Superior temporal gyrus (tissue), 1 donor: ENCODE data around the gene XKR3.
"Not testable (repeated sequence)": the region's sequence is repeated elsewhere in the genome, so short reads cannot be mapped to it uniquely, and the experiment has no call there.

ENCODE experiments used
- DNase-seq: peaks from one replicate; pipeline ENCODE4 v3.0.0-alpha.2; 2016; ENCODE audit errors: extremely low spot score

XKR3 gene

DNA sequence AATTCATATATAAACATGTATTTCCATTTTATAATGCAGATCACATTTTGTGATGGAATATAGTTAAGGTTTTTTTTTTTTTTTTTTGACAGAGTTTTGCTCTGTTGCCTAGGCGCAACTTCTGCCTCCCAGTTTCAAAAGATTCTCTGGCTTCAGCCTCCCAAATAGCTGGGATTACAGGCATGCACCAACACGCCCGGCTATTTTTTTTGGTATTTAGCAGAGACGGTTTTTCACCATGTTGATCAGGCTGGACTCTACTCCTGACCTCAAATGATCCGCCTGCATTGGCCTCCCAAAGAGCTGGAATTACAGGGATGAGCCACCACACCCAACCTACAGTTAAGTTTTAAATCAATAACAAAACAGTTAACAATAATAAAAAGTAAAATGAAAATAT is 18.8 kb downstream of the XKR3 start:
- no peak for DNase-seq

DNA sequence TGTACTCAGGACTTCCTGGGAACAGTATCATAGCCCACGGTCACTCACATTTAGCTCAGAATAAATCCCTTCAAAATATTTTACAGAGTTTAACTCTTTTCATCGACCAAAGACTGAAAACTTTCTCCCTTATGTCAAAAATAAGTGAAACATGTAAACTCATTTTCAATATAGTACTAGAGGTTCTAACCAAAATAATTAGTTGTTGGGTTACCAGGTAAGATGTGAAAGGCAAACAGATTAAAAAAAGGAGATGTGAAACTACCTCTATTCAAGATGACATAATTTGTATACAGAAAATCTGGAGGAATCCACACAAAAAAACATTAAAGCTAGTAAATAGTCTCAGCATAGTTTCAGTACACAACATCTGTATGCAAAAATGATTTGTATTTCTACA is 20.3 kb downstream of the XKR3 start:
- DNase-seq, result no peak

GRCh38 chr22:16803255-16803917 is 21.8 kb downstream of the XKR3 start:
- DNase-seq, result no peak

DNA sequence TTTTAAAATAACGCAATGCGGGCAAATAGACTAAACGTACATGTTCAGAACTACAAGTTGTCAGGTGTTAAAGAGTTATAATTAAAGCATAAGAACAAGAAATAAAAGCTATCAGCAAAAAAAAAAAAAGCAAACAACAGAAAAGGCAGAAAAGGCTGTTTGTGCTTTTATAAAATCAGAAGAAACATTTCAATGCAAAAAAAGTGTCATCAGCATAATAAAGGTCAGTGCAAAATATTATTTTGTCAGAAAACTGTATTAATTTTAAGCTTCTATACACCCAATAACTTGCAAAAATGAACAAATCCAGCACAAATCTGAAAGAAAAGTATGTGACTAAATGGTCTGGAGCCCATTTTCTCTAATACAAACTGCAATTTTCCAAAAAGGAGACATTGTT is 23.6 kb downstream of the XKR3 start:
- no peak for DNase-seq

GRCh38 chr22:16801088-16801487 is 24.1 kb downstream of the XKR3 start:
- no peak for DNase-seq

GRCh38 chr22:16800358-16800757 is 24.9 kb downstream of the XKR3 start:
- DNase-seq, result no peak

- not testable (repeated sequence) for DNase-seq
Observed at GRCh38 chr22:16795504-16795903, 29.7 kb downstream of the XKR3 start.

GRCh38 chr22:16793831-16794230 is 31.4 kb downstream of the XKR3 start:
- no peak for DNase-seq

DNA sequence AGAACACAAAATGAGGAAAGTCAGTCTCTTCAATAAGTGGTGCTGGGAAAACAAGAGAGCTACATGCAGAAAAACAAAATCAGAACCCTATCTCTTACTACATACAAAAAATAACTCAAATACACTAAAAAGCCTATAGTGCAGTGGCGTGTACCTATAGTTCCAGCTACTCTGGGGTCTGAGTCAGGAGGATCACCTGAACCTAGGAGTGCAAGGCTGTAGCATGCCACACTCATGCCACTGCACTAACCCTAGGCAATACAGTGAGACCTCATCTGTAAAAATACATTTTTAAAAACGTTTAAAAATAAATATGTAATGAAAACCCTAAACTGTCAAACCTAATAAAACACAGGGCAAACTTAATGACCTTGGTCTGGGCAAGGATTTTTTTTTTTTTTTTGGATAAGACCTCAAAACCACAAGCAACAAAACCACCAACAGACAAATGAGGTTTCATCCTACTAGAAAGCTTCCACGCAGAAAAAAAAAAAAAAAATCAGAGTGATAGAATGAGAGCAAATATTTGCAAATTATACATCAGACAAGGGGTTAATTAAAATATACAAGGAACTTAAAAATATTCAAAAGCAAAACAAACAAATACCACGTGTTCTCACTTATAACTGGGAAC is 35.2 kb downstream of the XKR3 start:
- no peak for DNase-seq

- DNase-seq, result no peak
Observed at GRCh38 chr22:16783930-16784354, 41.3 kb downstream of the XKR3 start.

GRCh38 chr22:16783453-16783852 is 41.8 kb downstream of the XKR3 start:
- DNase-seq, result no peak

GRCh38 chr22:16781764-16782329 is 43.4 kb downstream of the XKR3 start:
- no peak for DNase-seq

DNA sequence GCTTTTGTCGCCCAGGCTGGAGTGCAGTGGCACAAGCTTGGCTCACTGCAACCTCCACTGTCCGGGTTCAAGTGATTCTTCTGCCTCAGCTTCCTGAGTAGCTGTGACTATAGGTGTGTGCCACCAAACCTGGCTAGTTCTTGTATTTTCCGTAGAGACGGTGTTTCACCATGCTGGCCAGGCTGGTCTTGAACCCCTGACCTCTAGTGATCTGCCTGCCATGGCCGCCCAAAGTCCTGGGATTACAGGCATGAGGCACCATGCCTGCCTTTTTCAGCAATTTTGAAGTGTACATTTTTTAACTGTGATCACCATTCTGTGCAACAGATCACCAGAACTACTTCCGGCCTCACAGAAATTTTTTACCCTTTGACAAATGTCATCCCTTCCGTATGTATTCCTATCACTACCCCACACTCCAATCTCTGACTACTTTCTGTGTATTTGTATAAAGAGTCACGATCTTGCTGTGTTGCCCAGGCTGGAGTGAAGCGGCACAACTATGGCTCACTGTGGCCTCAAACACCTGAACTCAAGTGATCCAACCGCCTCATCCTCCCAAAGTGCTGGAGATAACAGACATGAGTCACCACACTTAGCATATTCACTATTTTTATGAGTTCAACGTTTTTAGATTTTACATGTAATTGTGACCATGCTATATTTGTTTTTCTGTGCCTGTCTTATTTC is 44.0 kb downstream of the XKR3 start:
- DNase-seq, result no peak

DNA sequence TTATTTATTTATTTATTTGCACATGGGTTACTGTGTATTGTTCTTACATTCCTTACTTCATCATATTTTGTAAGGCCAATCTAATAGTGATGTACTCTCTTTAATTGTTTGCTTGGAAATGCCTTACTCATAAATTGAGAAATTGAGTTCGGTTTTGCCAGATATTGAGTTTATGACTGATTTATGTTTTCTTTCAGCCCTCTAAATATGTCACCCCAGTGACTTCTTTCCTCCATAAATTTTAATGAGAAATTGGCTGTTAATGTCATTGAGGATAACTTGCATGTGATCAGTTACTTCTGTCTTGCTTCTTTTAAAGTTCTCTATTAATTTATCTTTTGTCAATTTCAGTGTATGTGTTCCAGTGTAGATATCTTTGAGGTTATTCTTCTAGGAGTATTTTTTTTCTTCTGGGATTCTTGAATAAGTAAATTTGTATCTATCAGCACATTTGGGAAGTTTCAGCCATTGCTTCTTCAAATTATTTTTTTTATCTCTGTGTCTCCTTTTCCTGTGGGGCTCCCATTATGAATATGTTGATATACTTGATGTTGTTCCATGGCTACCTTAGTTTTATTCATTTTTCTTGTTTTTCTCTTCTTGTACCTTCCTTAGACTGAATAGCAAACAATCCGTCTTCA is 47.8 kb downstream of the XKR3 start:
- DNase-seq, result no peak

GRCh38 chr22:16776080-16776479 is 49.1 kb downstream of the XKR3 start:
- DNase-seq, result no peak

GRCh38 chr22:16774911-16775500 is 50.2 kb downstream of the XKR3 start:
- no peak for DNase-seq

DNA sequence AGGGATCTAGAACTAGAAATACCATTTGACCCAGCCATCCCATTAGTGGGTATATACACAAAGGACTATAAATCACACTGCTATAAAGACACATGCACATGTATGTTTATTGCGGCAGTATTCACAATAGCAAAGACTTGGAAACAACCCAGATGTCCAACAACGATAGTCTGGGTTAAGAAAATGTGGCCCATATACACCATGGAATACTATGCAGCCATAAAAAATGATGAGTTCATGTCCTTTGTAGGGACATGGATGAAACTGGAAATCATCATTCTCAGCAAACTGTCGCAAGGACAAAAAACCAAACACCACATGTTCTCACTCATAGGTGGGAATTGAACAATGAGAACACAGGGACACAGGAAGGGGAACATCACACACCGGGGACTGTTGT is 53.6 kb downstream of the XKR3 start:
- DNase-seq, result not testable (repeated sequence)

- DNase-seq, result not testable (repeated sequence)
Observed at GRCh38 chr22:16767927-16768326, 57.3 kb downstream of the XKR3 start.

DNA sequence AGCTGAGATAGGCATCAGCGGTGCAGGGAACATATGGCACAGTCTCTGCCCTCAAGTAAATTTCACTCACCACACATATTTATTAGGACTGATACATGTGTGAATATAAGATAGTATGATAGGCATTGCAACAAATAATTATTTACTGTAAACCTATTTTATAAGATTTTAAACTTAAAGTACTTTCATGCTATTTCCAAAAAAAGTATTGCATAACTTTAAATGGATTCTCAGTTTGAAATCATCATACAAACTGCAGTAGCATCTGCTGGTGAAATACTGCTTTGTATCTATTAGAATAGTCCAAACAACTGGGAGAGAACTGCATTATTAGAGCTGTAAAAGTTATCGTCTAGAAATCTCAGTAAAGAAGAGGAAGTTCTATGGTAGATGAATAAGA is 63.0 kb downstream of the XKR3 start:
- DNase-seq, result not testable (repeated sequence)

DNA sequence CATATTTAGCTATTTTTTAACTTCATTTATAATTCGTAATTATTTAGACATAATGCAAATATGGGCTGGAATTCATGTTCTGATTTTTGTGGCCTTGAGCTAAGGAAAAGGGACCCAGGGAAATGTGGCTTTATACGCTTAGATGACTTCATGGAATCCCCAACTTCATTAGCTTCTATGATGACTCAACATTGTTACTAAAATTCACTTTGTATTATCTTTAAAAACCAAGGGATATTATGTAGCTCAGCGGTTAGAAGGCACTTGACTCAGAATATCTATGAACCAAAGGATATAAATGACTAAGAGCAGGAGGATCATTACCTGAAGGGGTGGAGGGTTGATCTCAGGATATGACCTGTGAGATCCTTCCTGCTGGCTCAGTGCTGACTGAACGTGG is 64.8 kb downstream of the XKR3 start:
- not testable (repeated sequence) for DNase-seq

DNA sequence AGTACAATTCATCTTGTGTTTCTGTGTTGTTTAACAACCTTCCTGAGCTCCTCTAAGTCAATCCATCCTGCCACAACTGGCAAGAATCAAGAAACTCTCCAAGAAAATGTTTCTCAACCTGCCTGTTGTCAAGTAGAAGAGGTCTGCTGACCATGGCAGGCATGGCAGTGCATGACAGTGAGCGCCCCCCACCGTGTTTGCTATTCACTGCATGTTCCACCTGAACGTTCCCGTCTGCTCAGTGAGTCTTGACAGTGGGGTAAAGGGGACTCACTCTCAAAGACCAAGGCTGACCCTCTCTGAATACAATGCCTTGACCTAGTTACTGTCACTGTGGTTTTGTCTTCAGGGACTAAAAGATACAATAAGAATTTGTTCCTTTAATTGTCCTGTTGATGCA is 75.9 kb downstream of the XKR3 start:
- DNase-seq, result not testable (repeated sequence)
